Measurements from ENCODE around the gene LZTFL1.

DNA sequence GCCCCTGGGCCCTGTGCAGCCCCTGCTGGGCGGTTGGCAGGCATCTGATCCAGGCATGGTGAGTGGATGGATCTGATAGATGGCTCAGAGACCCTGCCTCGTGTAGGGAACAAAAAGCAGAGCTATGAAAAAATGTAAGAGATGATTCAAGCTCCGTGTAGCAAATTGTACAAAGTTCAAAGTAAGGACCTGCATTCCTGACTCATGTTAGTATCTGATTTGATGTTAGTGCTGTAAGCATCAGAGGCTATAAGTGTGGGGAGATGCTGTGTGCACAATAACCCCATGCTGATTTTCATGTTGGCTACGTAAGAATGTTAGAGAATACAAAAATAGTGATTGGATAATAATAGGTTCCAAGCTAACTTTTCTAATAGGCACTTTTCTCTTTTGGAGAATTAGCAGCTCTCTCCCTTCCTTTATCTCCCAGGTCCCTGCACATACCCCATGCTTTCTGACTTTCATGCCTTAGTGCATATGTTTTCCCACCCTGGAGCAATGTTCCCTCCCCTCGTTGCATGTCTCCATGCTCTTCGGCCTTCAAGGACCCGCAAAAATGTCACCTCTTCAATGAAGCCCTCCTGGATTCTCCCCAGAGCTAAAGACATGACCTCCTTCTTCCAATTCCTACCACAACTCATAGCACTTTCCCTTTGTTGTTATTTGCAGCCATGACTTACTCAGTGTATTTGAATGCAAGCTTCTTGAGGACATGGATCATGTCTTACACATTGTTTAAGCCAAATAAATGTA is 46.0 kb upstream of the LZTFL1 start:
- TF ChIP-seq YY1 (IDR thresholded peaks at IDR 0.05; ENCODE audit: low read depth) (no peak), TAF1 (IDR thresholded peaks at IDR 0.05; ENCODE audit: low read depth) (no peak), RAD21 (IDR thresholded peaks at IDR 0.05; ENCODE audit: low read depth) (no peak), CEBPB (IDR thresholded peaks at IDR 0.05) (no peak), CREB1 (IDR thresholded peaks at IDR 0.05; ENCODE audit: low read depth) (no peak), EGR1 (IDR thresholded peaks at IDR 0.05) (no peak), TEAD4 (IDR thresholded peaks at IDR 0.05) (no peak)
- TF ChIP-seq, protein P1, sequence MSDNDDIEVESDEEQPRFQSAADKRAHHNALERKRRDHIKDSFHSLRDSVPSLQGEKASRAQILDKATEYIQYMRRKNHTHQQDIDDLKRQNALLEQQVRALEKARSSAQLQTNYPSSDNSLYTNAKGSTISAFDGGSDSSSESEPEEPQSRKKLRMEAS (IDR thresholded peaks at IDR 0.05): no peak
- TF ChIP-seq, protein P2, sequence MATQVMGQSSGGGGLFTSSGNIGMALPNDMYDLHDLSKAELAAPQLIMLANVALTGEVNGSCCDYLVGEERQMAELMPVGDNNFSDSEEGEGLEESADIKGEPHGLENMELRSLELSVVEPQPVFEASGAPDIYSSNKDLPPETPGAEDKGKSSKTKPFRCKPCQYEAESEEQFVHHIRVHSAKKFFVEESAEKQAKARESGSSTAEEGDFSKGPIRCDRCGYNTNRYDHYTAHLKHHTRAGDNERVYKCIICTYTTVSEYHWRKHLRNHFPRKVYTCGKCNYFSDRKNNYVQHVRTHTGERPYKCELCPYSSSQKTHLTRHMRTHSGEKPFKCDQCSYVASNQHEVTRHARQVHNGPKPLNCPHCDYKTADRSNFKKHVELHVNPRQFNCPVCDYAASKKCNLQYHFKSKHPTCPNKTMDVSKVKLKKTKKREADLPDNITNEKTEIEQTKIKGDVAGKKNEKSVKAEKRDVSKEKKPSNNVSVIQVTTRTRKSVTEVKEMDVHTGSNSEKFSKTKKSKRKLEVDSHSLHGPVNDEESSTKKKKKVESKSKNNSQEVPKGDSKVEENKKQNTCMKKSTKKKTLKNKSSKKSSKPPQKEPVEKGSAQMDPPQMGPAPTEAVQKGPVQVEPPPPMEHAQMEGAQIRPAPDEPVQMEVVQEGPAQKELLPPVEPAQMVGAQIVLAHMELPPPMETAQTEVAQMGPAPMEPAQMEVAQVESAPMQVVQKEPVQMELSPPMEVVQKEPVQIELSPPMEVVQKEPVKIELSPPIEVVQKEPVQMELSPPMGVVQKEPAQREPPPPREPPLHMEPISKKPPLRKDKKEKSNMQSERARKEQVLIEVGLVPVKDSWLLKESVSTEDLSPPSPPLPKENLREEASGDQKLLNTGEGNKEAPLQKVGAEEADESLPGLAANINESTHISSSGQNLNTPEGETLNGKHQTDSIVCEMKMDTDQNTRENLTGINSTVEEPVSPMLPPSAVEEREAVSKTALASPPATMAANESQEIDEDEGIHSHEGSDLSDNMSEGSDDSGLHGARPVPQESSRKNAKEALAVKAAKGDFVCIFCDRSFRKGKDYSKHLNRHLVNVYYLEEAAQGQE (IDR thresholded peaks at IDR 0.05; ENCODE audit: low read depth): no peak
- TF ChIP-seq, protein P3, sequence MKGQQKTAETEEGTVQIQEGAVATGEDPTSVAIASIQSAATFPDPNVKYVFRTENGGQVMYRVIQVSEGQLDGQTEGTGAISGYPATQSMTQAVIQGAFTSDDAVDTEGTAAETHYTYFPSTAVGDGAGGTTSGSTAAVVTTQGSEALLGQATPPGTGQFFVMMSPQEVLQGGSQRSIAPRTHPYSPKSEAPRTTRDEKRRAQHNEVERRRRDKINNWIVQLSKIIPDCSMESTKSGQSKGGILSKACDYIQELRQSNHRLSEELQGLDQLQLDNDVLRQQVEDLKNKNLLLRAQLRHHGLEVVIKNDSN (IDR thresholded peaks at IDR 0.05): no peak
